Loucy (cell line): ENCODE measurements around the gene CCDC63.

ENCODE experiments used
- EZH2phosphoT487 ChIP-seq: fragments of 200-600 bp; IDR thresholded peaks from 2 replicates; pipeline ENCODE4 v1.6.1; 2018; ENCODE audit warnings: antibody characterized with exemption, mild to moderate bottlenecking, moderate library complexity, borderline replicate concordance
- TF ChIP-seq, protein P1 (sequence below): fragments of 200-600 bp; sonication (generic); conservative IDR thresholded peaks from 2 replicates; pipeline ENCODE4 v1.5.1; 2014; ENCODE audit warnings: mild to moderate bottlenecking, antibody characterized with exemption, low read length

DNA sequence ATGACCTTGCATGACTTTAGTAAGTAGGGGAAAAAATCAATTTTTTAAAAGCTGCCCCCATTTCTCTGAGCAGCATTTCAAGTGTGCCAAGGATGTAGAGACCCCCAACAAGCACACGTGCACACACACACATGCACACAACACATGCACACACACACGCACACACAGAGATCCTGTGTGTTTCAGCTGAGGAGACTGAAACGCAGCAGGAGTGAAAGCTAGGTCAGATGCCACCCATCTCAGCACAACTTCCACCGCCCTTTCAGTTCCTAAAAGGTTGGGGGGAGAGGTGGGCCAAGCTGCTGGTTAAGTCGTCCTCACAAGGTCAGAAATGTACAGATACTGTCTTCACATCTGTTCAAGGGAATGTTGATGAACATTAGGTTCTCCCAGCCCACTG is 59.7 kb downstream of the CCDC63 start:
- TF ChIP-seq, protein P1, sequence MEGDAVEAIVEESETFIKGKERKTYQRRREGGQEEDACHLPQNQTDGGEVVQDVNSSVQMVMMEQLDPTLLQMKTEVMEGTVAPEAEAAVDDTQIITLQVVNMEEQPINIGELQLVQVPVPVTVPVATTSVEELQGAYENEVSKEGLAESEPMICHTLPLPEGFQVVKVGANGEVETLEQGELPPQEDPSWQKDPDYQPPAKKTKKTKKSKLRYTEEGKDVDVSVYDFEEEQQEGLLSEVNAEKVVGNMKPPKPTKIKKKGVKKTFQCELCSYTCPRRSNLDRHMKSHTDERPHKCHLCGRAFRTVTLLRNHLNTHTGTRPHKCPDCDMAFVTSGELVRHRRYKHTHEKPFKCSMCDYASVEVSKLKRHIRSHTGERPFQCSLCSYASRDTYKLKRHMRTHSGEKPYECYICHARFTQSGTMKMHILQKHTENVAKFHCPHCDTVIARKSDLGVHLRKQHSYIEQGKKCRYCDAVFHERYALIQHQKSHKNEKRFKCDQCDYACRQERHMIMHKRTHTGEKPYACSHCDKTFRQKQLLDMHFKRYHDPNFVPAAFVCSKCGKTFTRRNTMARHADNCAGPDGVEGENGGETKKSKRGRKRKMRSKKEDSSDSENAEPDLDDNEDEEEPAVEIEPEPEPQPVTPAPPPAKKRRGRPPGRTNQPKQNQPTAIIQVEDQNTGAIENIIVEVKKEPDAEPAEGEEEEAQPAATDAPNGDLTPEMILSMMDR: no peak
- no peak for TF ChIP-seq EZH2phosphoT487
